H1 (cell line): ENCODE results near the gene CCDC110. TPM values are rescaled to one million over a fixed set of nuclear protein-coding genes. Genes with fewer than 3 reads are reported as not detected.

Experiments
- CTCF ChIA-PET: fragments of 300-600 bp; sonication (Branson Sonifier 250); formaldehyde crosslinking; loops from one replicate; lab custom pipeline; 2021; ENCODE audit not compliant: partially characterized antibody; lab: Charles Lee
- POLR2A ChIA-PET: fragments of 300-600 bp; sonication (Branson Sonifier 250); formaldehyde crosslinking; loops from one replicate; lab custom pipeline; 2021; ENCODE audit warnings: inconsistent platforms; ENCODE audit not compliant: partially characterized antibody; lab: Charles Lee
- DNase-seq, 2 experiments: peaks; one replicate each; pipeline versions ENCODE4 v3.0.0 to v3.0.0-alpha.2; 2010 to 2022; ENCODE audit warnings: low spot score in 2 of 2, low read depth in 1 of 2, mixed read lengths in 1 of 2
- FAIRE-seq: peaks from 2 replicates; lab custom pipeline; 2011; peaks lifted over from hg19 to GRCh38; lab: Jason Lieb, UNC
- H2AFZ ChIP-seq: 2 replicates; pipeline ENCODE4 v1.8.1; 2012; ENCODE audit warnings: low read length, inconsistent platforms
- H2AK5ac ChIP-seq: 2 replicates; pipeline ENCODE4 v1.6.1; 2013; ENCODE audit warnings: low read depth, low read length
- H2BK120ac ChIP-seq: replicated peaks from 2 replicates; pipeline ENCODE3; 2013; ENCODE audit warnings: low read depth, low read length, inconsistent platforms
- H2BK12ac ChIP-seq: 2 replicates; pipeline ENCODE4 v1.6.1; 2013; ENCODE audit warnings: low read depth, low read length
- H2BK15ac ChIP-seq: 2 replicates; pipeline ENCODE4 v1.6.1; 2013; ENCODE audit warnings: low read length
- H2BK20ac ChIP-seq: 2 replicates; pipeline ENCODE4 v1.6.1; 2013; ENCODE audit warnings: low read length
- H2BK5ac ChIP-seq: 2 replicates; pipeline ENCODE4 v1.6.1; 2013; ENCODE audit warnings: low read depth, low read length
- H3K14ac ChIP-seq: 2 replicates; pipeline ENCODE4 v1.6.1; 2013; ENCODE audit warnings: inconsistent platforms; ENCODE audit not compliant: insufficient read length
- H3K18ac ChIP-seq: 2 replicates; pipeline ENCODE4 v1.6.1; 2013; ENCODE audit warnings: low read length; ENCODE audit errors: extremely low read depth
- H3K23ac ChIP-seq: 2 replicates; pipeline ENCODE4 v1.6.1; 2013; ENCODE audit warnings: inconsistent platforms; ENCODE audit not compliant: insufficient read length
- H3K23me2 ChIP-seq: 2 replicates; pipeline ENCODE4 v1.6.1; 2013; ENCODE audit warnings: low read depth, low read length
- H3K27ac ChIP-seq: 2 replicates; pipeline ENCODE4 v1.6.1; 2011; ENCODE audit warnings: low read depth, low read length, inconsistent platforms
- H3K27me3 ChIP-seq, 4 experiments: replicated peaks in 1 of 4; 1 replicate in 1 of 4; 2 replicates in 3 of 4; pipeline versions ENCODE4 v1.6.1 to v1.8.1; 2011 to 2013; ENCODE audit warnings: low read length in 3 of 4, mild to moderate bottlenecking in 3 of 4, inconsistent platforms in 2 of 4, mixed read lengths in 2 of 4, moderate library complexity in 1 of 4; ENCODE audit not compliant: control insufficient read depth in 3 of 4, insufficient read depth in 3 of 4; ENCODE audit errors: extremely low read depth in 1 of 4
- H3K36me3 ChIP-seq, 4 experiments: 2 replicates each; pipeline versions ENCODE4 v1.6.1 to v1.8.1; 2011 to 2013; ENCODE audit warnings: mild to moderate bottlenecking in 4 of 4, low read length in 3 of 4, moderate library complexity in 2 of 4, control low read depth in 1 of 4, inconsistent platforms in 1 of 4; ENCODE audit not compliant: insufficient read depth in 4 of 4, control insufficient read depth in 2 of 4
- H3K4ac ChIP-seq: replicated peaks from 2 replicates; pipeline ENCODE3; 2013; ENCODE audit warnings: low read length, low read depth, mixed read lengths, inconsistent platforms; ENCODE audit not compliant: insufficient read length
- H3K4me1 ChIP-seq, 4 experiments: replicated peaks in 1 of 4; 1 replicate in 1 of 4; 2 replicates in 3 of 4; pipeline versions ENCODE4 v1.6.1 to v1.8.1; 2011 to 2013; ENCODE audit warnings: low read length in 3 of 4, inconsistent platforms in 2 of 4, mixed read lengths in 1 of 4; ENCODE audit not compliant: insufficient read depth in 4 of 4, control insufficient read depth in 3 of 4
- H3K4me2 ChIP-seq, 2 experiments: 2 replicates each; pipeline versions ENCODE4 v1.6.1 to v1.8.1; 2011 to 2013; ENCODE audit warnings: low read depth in 2 of 2, low read length in 2 of 2, control low read depth in 1 of 2, inconsistent platforms in 1 of 2, mild to moderate bottlenecking in 1 of 2; ENCODE audit not compliant: insufficient read depth in 1 of 2
- H3K4me3 ChIP-seq, 4 experiments: fragments of 200-600, 300-600 bp in 1 of 4; sonication (generic), shearing (Covaris generic), sonication (Bioruptor Twin) in 1 of 4; 2 replicates each; pipeline versions ENCODE4 v1.5.1 to v1.8.1; 2011 to 2016; ENCODE audit warnings: low read length in 4 of 4, low read depth in 3 of 4, control low read depth in 2 of 4, inconsistent platforms in 2 of 4, mild to moderate bottlenecking in 2 of 4, mixed read lengths in 1 of 4, moderate library complexity in 1 of 4; ENCODE audit not compliant: insufficient read depth in 2 of 4; ENCODE audit errors: extremely low read depth in 1 of 4
- H3K56ac ChIP-seq: replicated peaks from 2 replicates; pipeline ENCODE3; 2013; ENCODE audit warnings: low read depth, mild to moderate bottlenecking, mixed read lengths, low read length, inconsistent platforms; ENCODE audit not compliant: insufficient read length
- H3K79me1 ChIP-seq: 2 replicates; pipeline ENCODE4 v1.6.1; 2013; ENCODE audit warnings: low read depth, low read length, control low read depth
- H3K79me2 ChIP-seq, 2 experiments: 2 replicates each; pipeline versions ENCODE4 v1.6.1 to v1.8.1; 2012 to 2013; ENCODE audit warnings: low read length in 2 of 2, mild to moderate bottlenecking in 2 of 2, inconsistent platforms in 1 of 2; ENCODE audit not compliant: insufficient read depth in 2 of 2, control insufficient read depth in 1 of 2
- H3K9ac ChIP-seq, 4 experiments: replicated peaks in 1 of 4; 1 replicate in 1 of 4; 2 replicates in 3 of 4; pipeline versions ENCODE4 v1.6.1 to v1.8.1; 2011 to 2013; ENCODE audit warnings: low read depth in 3 of 4, low read length in 3 of 4, control low read depth in 2 of 4, mild to moderate bottlenecking in 2 of 4, moderate library complexity in 2 of 4, inconsistent platforms in 1 of 4; ENCODE audit errors: extremely low read depth in 1 of 4
- H3K9me3 ChIP-seq, 2 experiments: 2 replicates each; pipeline versions ENCODE4 v1.6.1 to v1.8.1; 2012 to 2013; ENCODE audit warnings: mild to moderate bottlenecking in 2 of 2, moderate library complexity in 2 of 2, control low read depth in 1 of 2, inconsistent platforms in 1 of 2, low read depth in 1 of 2, low read length in 1 of 2, mixed read lengths in 1 of 2; ENCODE audit not compliant: insufficient read depth in 2 of 2
- H4K20me1 ChIP-seq, 2 experiments: replicated peaks in 1 of 2; 2 replicates each; pipeline versions ENCODE3 to v1.8.1; 2011 to 2013; ENCODE audit warnings: inconsistent platforms in 2 of 2, low read length in 2 of 2, mild to moderate bottlenecking in 1 of 2; ENCODE audit not compliant: insufficient read depth in 2 of 2, control insufficient read depth in 1 of 2
- H4K5ac ChIP-seq: 2 replicates; pipeline ENCODE4 v1.6.1; 2013; ENCODE audit warnings: low read length, low read depth, mixed read lengths, inconsistent platforms; ENCODE audit not compliant: insufficient read length
- H4K8ac ChIP-seq: 2 replicates; pipeline ENCODE4 v1.8.0; 2013; ENCODE audit warnings: mild to moderate bottlenecking, moderate library complexity, low read length, inconsistent platforms; ENCODE audit not compliant: insufficient read depth; ENCODE audit errors: extremely low read depth
- H4K91ac ChIP-seq: replicated peaks from 2 replicates; pipeline ENCODE3; 2013; ENCODE audit warnings: low read length, mixed read lengths, inconsistent platforms; ENCODE audit not compliant: insufficient read length
- ASH2L ChIP-seq: fragments of 200-600, 300-600 bp; sonication (generic); IDR thresholded peaks from one replicate; pipeline ENCODE4 v1.7.1; 2017; ENCODE audit warnings: low read length
- CEBPB ChIP-seq: IDR thresholded peaks from 2 replicates; pipeline ENCODE4 v1.6.1; 2012; ENCODE audit warnings: low read depth, low read length
- HDAC2 ChIP-seq, 2 experiments: fragments of 300-600 bp in 1 of 2; sonication (generic) in 1 of 2; IDR thresholded peaks; 2 replicates each; pipeline ENCODE4 v1.6.1; 2011 to 2012; ENCODE audit warnings: low read depth in 2 of 2, low read length in 2 of 2, mild to moderate bottlenecking in 2 of 2, moderate library complexity in 2 of 2, borderline replicate concordance in 1 of 2, inconsistent platforms in 1 of 2
- MAFK ChIP-seq: IDR thresholded peaks from 2 replicates; pipeline ENCODE4 v1.6.1; 2012; ENCODE audit warnings: low read depth, mild to moderate bottlenecking, improper control_type of control experiment, low read length
- POLR2A ChIP-seq, 2 experiments: IDR thresholded peaks; 1 replicate in 1 of 2; 2 replicates in 1 of 2; pipeline ENCODE4 v1.6.1; 2011; ENCODE audit warnings: low read depth in 2 of 2, low read length in 2 of 2, mild to moderate bottlenecking in 2 of 2; ENCODE audit errors: control extremely low read depth in 1 of 2
- RAD21 ChIP-seq, 2 experiments: IDR thresholded peaks in 1 of 2; conservative IDR thresholded peaks in 1 of 2; 2 replicates each; pipeline ENCODE4 v1.6.1; 2011; ENCODE audit warnings: low read depth in 2 of 2, low read length in 2 of 2, improper control_type of control experiment in 1 of 2, inconsistent platforms in 1 of 2, mild to moderate bottlenecking in 1 of 2, moderate library complexity in 1 of 2
- RXRA ChIP-seq: IDR thresholded peaks from 2 replicates; pipeline ENCODE4 v1.6.1; 2011; ENCODE audit warnings: low read depth, mild to moderate bottlenecking, low read length, moderate library complexity; ENCODE audit not compliant: insufficient read depth
- SUZ12 ChIP-seq: fragments of 200-600 bp; sonication (generic); IDR thresholded peaks from 2 replicates; pipeline ENCODE4 v1.6.1; 2012; ENCODE audit warnings: mild to moderate bottlenecking, inconsistent platforms, low read length, moderate library complexity, mixed read lengths
- TAF7 ChIP-seq: optimal IDR thresholded peaks from 2 replicates; pipeline ENCODE3; 2011; ENCODE audit warnings: low read depth, mild to moderate bottlenecking, inconsistent platforms, low read length, moderate library complexity, borderline replicate concordance
- TCF12 ChIP-seq: IDR thresholded peaks from 2 replicates; pipeline ENCODE4 v1.6.1; 2011; ENCODE audit warnings: low read depth, mild to moderate bottlenecking, low read length
- WGBS, 2 experiments: shearing (Covaris generic) in 1 of 2; methylation state at CpG; one replicate each; pipeline versions ENCODE4 v1.1.6 to v1.1.7; 2013 to 2015; ENCODE audit warnings: low lambda C conversion rate in 2 of 2, mixed read lengths in 2 of 2, inconsistent platforms in 1 of 2, low coverage in 1 of 2, missing lambda C conversion rate in 1 of 2; ENCODE audit not compliant: insufficient replicate concordance in 2 of 2, insufficient coverage in 1 of 2, insufficient read length in 1 of 2; ENCODE audit errors: extremely low coverage in 1 of 2, missing lambda C conversion rate in 1 of 2; 5-methylcytosine and 5-hydroxymethylcytosine counted together
- polyA plus RNA-seq, 7 experiments: library from polyadenylated mRNA; depleted of rRNA in 3 of 7; stranded (reverse) in 5 of 7; unstranded in 2 of 7; fragments of >200 nt in 5 of 7; fragments of 200-250 nt in 2 of 7; gene quantifications; 1 replicate in 5 of 7; 2 replicates in 1 of 7; 4 replicates in 1 of 7; pipeline versions ENCODE4 v1.2.1 to v1.2.3, GENCODE V29; 2011 to 2013; ENCODE audit warnings: missing spikeins in 2 of 7, mixed read lengths in 2 of 7
- total RNA-seq: library from RNA; stranded (reverse); fragmentation: NEBNext Ultra II Directional; extraction: Animal tissue kit (Norgen Biotek cat#: 25700); gene quantifications from 2 replicates; pipeline ENCODE4 v1.2.1, GENCODE V29; 2021
- TF ChIP-seq, protein P1 (sequence below): IDR thresholded peaks from 2 replicates; pipeline ENCODE4 v1.6.1; 2011; ENCODE audit warnings: low read length, improper control_type of control experiment
- TF ChIP-seq, protein P2 (sequence below): IDR thresholded peaks from 2 replicates; pipeline ENCODE4 v1.6.1; 2012; ENCODE audit warnings: inconsistent platforms

The CCDC110 gene
- total and polyA plus RNA-seq, 2 of the 8 experiments (the other 6 are each of a cell fraction or from before 2014, with no cell fraction given), result 0.33 to 3.1 TPM

GRCh38 chr4:185514182-185514697, 42.7 kb upstream of the CCDC110 start:
- Histone ChIP-seq H3K4me3 (no peak overlapping the region), H2BK5ac (no peak overlapping the region), H3K79me2 (no peaks in the 10 kb centered on the region), H3K9ac (no peak overlapping the region), H2BK15ac (no peak overlapping the region), H3K9me3 (no peaks in the 10 kb centered on the region), H4K8ac (no peak overlapping the region), H3K4ac (no peak overlapping the region), H2AFZ (no peak overlapping the region), H2BK20ac (no peak overlapping the region), H3K27ac (no peak overlapping the region), H4K91ac (no peak overlapping the region), H3K56ac (no peak overlapping the region), H3K23ac (no peak overlapping the region), H3K27me3 (no peaks in the 10 kb centered on the region), H3K4me1 (no peaks in the 10 kb centered on the region), H4K5ac (no peak overlapping the region), H2BK120ac (no peak overlapping the region), H3K4me2 (no peak overlapping the region), H3K14ac (no peak overlapping the region), H3K18ac (no peak overlapping the region), H3K23me2 (no peaks in the 10 kb centered on the region), H4K20me1 (no peaks in the 10 kb centered on the region), H3K36me3 (no peaks in the 10 kb centered on the region; a peak in 1 of 8 replicates), H3K79me1 (no peaks in the 10 kb centered on the region), H2BK12ac (no peak overlapping the region), H2AK5ac (no peak overlapping the region)
- ChIA-PET CTCF (interaction anchor here (1.2 to 2.8 kb wide), 4 partner anchors 13 to 507 kb away, joined by 4 to 12 read pairs (median 6); no protein-coding TSS in a partner anchor), POLR2A (no interaction called here)
- WGBS, 2 experiments, result 92% methylated on average over 17 of the region's 17 CpGs; no CpG with 5 or more reads in 1 of the 2 experiments
- FAIRE-seq, result no peak
- no peak for DNase-seq
- TF ChIP-seq TCF12 (no peak), ASH2L (no peak), MAFK (no peak), CEBPB (no peak), RAD21 (IDR thresholded peaks at IDR 0.05 in 1 of 2, conservative IDR thresholded peaks at IDR 0.05 in 1 of 2; ENCODE audit: low read depth in 2 of 2, low read length in 2 of 2) (no peak), RXRA (no peak), HDAC2 (IDR thresholded peaks at IDR 0.05; ENCODE audit: borderline replicate concordance in 1 of 2, low read depth in 2 of 2, low read length in 2 of 2) (no peak), POLR2A (IDR thresholded peaks at IDR 0.05; ENCODE audit: control extremely low read depth in 1 of 2, low read depth in 2 of 2, low read length in 2 of 2) (no peak), TAF7 (no peak), SUZ12 (no peak)
- TF ChIP-seq, protein P1, sequence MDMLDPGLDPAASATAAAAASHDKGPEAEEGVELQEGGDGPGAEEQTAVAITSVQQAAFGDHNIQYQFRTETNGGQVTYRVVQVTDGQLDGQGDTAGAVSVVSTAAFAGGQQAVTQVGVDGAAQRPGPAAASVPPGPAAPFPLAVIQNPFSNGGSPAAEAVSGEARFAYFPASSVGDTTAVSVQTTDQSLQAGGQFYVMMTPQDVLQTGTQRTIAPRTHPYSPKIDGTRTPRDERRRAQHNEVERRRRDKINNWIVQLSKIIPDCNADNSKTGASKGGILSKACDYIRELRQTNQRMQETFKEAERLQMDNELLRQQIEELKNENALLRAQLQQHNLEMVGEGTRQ, result no peak
- TF ChIP-seq, protein P2, sequence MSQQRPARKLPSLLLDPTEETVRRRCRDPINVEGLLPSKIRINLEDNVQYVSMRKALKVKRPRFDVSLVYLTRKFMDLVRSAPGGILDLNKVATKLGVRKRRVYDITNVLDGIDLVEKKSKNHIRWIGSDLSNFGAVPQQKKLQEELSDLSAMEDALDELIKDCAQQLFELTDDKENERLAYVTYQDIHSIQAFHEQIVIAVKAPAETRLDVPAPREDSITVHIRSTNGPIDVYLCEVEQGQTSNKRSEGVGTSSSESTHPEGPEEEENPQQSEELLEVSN, result no peak
